Measurements from ENCODE around the gene ANKRD12.
"Not testable (repeated sequence)": the region's sequence is repeated elsewhere in the genome, so short reads cannot be mapped to it uniquely, and the experiment has no call there.

ANKRD12 gene

DNA sequence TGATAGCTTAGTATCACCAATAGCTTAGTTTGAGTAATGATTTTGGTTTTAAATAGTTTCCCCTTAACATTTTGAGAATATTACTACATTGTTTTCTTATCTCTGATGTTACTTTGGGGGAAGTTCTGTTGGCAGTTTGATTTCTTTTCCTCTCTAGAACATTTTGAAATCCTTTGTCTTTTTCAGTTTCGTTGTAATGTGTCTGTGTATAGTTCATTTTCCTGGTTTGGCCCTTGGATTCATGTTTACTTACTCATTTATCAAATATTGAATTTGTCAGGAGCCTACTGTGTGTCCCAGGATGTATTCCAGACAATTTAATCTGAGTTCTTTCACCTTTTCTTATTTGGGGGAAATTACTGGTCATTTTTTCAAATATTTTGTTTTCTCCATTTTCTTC is 16.7 kb downstream of the ANKRD12 start:
- no peaks in the 10 kb centered on the region for H3K9me3 Mint-ChIP-seq
- H3K27ac Mint-ChIP-seq = no peak overlapping the region
- H3K4me1 Mint-ChIP-seq = no peaks in the 10 kb centered on the region
- no peak overlapping the region for H3K4me3 Mint-ChIP-seq
- H3K27me3 Mint-ChIP-seq (ENCODE audit: low read depth) = no peaks in the 10 kb centered on the region
- H3K36me3 Mint-ChIP-seq (ENCODE audit: low read depth) = no peaks in the 10 kb centered on the region
- TF ChIP-seq, protein P1, sequence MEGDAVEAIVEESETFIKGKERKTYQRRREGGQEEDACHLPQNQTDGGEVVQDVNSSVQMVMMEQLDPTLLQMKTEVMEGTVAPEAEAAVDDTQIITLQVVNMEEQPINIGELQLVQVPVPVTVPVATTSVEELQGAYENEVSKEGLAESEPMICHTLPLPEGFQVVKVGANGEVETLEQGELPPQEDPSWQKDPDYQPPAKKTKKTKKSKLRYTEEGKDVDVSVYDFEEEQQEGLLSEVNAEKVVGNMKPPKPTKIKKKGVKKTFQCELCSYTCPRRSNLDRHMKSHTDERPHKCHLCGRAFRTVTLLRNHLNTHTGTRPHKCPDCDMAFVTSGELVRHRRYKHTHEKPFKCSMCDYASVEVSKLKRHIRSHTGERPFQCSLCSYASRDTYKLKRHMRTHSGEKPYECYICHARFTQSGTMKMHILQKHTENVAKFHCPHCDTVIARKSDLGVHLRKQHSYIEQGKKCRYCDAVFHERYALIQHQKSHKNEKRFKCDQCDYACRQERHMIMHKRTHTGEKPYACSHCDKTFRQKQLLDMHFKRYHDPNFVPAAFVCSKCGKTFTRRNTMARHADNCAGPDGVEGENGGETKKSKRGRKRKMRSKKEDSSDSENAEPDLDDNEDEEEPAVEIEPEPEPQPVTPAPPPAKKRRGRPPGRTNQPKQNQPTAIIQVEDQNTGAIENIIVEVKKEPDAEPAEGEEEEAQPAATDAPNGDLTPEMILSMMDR (IDR thresholded peaks at IDR 0.05; ENCODE audit: unreplicated experiment in 3 of 3) = no peak

DNA sequence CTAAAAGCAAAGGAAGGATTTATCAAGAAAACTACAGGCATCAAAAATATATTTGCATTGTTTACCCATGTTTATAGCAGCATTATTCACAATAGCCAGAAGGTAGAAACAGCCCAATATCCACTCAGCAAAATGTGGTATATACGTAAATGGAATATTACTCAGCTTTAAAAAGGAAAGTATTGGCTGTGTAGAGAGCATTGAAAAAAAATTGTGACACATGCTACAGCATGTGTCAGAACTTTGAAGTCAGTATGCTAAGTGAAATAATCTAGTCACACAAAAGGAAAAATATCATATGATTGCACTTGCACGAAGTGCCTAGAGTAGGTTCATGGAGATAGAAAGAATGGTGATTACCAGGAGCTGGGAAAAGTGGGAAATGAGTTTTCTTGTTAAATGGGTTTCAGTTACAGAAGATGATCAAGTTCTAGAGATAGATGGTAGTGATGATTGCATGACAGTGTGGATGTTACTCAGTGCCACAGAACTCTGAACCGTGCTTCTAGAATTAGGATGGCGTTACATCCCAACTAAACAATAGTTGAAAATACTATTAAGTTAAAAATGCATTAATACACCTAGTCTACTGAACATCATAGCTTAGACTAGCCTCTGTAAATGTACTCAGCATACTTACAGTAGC is 20.1 kb downstream of the ANKRD12 start:
- Mint-ChIP-seq H3K36me3 (ENCODE audit: low read depth) (peaks cover 5% of the 10 kb centered on the region), H3K27ac (no peak overlapping the region), H3K4me1 (no peaks in the 10 kb centered on the region), H3K27me3 (ENCODE audit: low read depth) (no peaks in the 10 kb centered on the region), H3K4me3 (no peak overlapping the region), H3K9me3 (no peaks in the 10 kb centered on the region)
- TF ChIP-seq, protein P1 (IDR thresholded peaks at IDR 0.05; ENCODE audit: unreplicated experiment in 3 of 3) = no peak

- Mint-ChIP-seq H3K4me1 (no peaks in the 10 kb centered on the region), H3K9me3 (peaks cover 8% of the 10 kb centered on the region), H3K36me3 (ENCODE audit: low read depth) (peaks cover 16% of the 10 kb centered on the region), H3K4me3 (no peak overlapping the region), H3K27ac (no peak overlapping the region), H3K27me3 (ENCODE audit: low read depth) (no peaks in the 10 kb centered on the region)
- TF ChIP-seq, protein P1 (IDR thresholded peaks at IDR 0.05; ENCODE audit: unreplicated experiment in 3 of 3) = no peak
These were observed 21.2 kb downstream of the ANKRD12 start for GRCh38 chr18:9157806-9158205.

- TF ChIP-seq, protein P1 (IDR thresholded peaks at IDR 0.05; ENCODE audit: unreplicated experiment in 3 of 3) = no peak
- Mint-ChIP-seq H3K36me3 (ENCODE audit: low read depth) (peaks cover 38% of the 10 kb centered on the region), H3K27me3 (ENCODE audit: low read depth) (no peaks in the 10 kb centered on the region), H3K27ac (no peak overlapping the region), H3K4me1 (no peaks in the 10 kb centered on the region), H3K4me3 (no peak overlapping the region), H3K9me3 (peaks cover 30% of the 10 kb centered on the region)
These were observed 23.4 kb downstream of the ANKRD12 start for GRCh38 chr18:9160014-9160413.

DNA sequence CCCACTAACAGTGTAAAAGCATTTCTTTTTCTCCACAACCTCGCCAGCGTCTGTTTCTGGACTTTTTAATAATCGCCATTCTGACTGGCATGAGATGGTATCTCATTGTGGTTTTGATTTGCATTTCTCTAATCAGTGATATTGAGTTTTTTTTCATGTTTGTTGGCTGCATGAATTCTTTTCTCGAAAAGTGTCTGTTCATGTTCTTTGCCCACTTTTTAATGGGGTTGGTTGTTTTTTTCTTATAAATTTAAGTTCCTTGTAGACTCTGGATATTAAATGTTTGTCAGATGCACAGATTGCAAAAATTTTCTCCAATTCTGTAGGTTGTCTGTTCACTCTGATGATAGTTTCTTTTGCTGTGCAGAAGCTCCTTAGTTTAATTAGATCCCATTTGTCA is 26.1 kb downstream of the ANKRD12 start:
- H3K4me1 Mint-ChIP-seq = not testable (repeated sequence)

DNA sequence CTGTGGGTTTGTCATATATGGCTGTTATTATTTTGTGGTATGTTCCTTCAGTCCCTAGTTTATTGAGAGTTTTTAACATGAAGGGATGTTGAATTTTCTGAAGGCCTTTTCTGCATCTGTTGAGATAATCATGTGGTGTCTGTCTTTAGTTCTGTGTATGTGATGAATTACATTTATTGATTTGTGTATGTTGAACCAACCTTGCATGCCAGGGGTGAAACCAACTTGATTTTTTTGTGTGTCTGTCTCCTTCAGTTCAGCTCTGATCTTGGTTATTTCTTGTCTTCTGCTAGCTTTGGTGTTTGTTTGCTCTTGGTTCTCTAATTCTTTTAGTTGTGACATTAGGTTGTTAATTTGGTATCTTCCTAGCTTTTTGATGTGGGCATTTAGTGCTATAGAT is 27.6 kb downstream of the ANKRD12 start:
- not testable (repeated sequence) for H3K4me1 Mint-ChIP-seq; H3K4me3 Mint-ChIP-seq; H3K27me3 Mint-ChIP-seq (ENCODE audit: low read depth); H3K27ac Mint-ChIP-seq
- Mint-ChIP-seq H3K9me3 (peaks cover 48% of the 10 kb centered on the region), H3K36me3 (ENCODE audit: low read depth) (peaks cover 61% of the 10 kb centered on the region)

More for the DNA sequence above, 26.1 kb downstream of the ANKRD12 start:
- H3K27me3 Mint-ChIP-seq (ENCODE audit: low read depth); H3K4me3 Mint-ChIP-seq; H3K27ac Mint-ChIP-seq: not testable (repeated sequence)
- peaks cover 48% of the 10 kb centered on the region for H3K36me3 Mint-ChIP-seq (ENCODE audit: low read depth)
- H3K9me3 Mint-ChIP-seq = peaks cover 38% of the 10 kb centered on the region

GRCh38 chr18:9165883-9166282 is 29.3 kb downstream of the ANKRD12 start:
- Mint-ChIP-seq H3K9me3 (peaks cover 57% of the 10 kb centered on the region), H3K36me3 (ENCODE audit: low read depth) (peaks cover 68% of the 10 kb centered on the region)
- H3K4me1 Mint-ChIP-seq; H3K27me3 Mint-ChIP-seq (ENCODE audit: low read depth); H3K4me3 Mint-ChIP-seq; H3K27ac Mint-ChIP-seq: not testable (repeated sequence)

- not testable (repeated sequence) for H3K4me3 Mint-ChIP-seq; H3K27me3 Mint-ChIP-seq (ENCODE audit: low read depth); H3K27ac Mint-ChIP-seq; H3K4me1 Mint-ChIP-seq
- peaks cover 58% of the 10 kb centered on the region for H3K36me3 Mint-ChIP-seq (ENCODE audit: low read depth)
- peaks cover 43% of the 10 kb centered on the region for H3K9me3 Mint-ChIP-seq
These were observed 32.9 kb downstream of the ANKRD12 start for GRCh38 chr18:9169515-9169914.

GRCh38 chr18:9171919-9172318 is 35.3 kb downstream of the ANKRD12 start:
- not testable (repeated sequence) for H3K27me3 Mint-ChIP-seq (ENCODE audit: low read depth); H3K27ac Mint-ChIP-seq; H3K4me1 Mint-ChIP-seq; H3K4me3 Mint-ChIP-seq
- Mint-ChIP-seq H3K36me3 (ENCODE audit: low read depth) (peaks cover 54% of the 10 kb centered on the region), H3K9me3 (peaks cover 34% of the 10 kb centered on the region)
